Endodermal cell (in vitro differentiated cells): ENCODE measurements around the gene LGR4. TPM values are rescaled to one million over a fixed set of nuclear protein-coding genes. Genes with fewer than 3 reads are reported as not detected.
A peak's percentile ranks its signal among the peaks of the same experiment; 100 is the strongest.

Experiments
- DNase-seq: peaks from one replicate; pipeline ENCODE4 v3.0.0-alpha.2; 2017
- H3K27ac ChIP-seq: 2 replicates; pipeline ENCODE4 v1.5.1; 2013; ENCODE audit warnings: mild to moderate bottlenecking, low read depth, low read length, moderate library complexity
- H3K27me3 ChIP-seq: 2 replicates; pipeline ENCODE4 v1.6.1; 2013; ENCODE audit warnings: mild to moderate bottlenecking, low read length, moderate library complexity; ENCODE audit not compliant: insufficient read depth, control insufficient read depth, poor library complexity, severe bottlenecking
- H3K36me3 ChIP-seq: 2 replicates; pipeline ENCODE4 v1.7.0; 2013; ENCODE audit warnings: mild to moderate bottlenecking, low read length, moderate library complexity; ENCODE audit not compliant: control insufficient read depth, insufficient read depth
- H3K4me1 ChIP-seq: one replicate; pipeline ENCODE4 v1.7.0; 2013; ENCODE audit warnings: low read length; ENCODE audit not compliant: control insufficient read depth, insufficient read depth
- H3K4me3 ChIP-seq: 2 replicates; pipeline ENCODE4 v1.5.1; 2013; ENCODE audit warnings: mild to moderate bottlenecking, low read length, moderate library complexity
- H3K9ac ChIP-seq: 2 replicates; pipeline ENCODE4 v1.6.1; 2013; ENCODE audit warnings: mild to moderate bottlenecking, low read length, moderate library complexity; ENCODE audit not compliant: poor library complexity, severe bottlenecking; ENCODE audit errors: extremely low read depth
- H3K9me3 ChIP-seq: 2 replicates; pipeline ENCODE4 v1.6.1; 2013; ENCODE audit warnings: mild to moderate bottlenecking, low read length, moderate library complexity; ENCODE audit not compliant: control insufficient read depth
- H3K27ac Mint-ChIP-seq: 2 replicates; pipeline ENCODE4 v1.8.0; 2020; ENCODE audit warnings: mixed read lengths
- H3K27me3 Mint-ChIP-seq: 2 replicates; pipeline ENCODE4 v1.8.0; 2021; ENCODE audit warnings: mild to moderate bottlenecking, mixed read lengths; ENCODE audit not compliant: insufficient read depth
- H3K36me3 Mint-ChIP-seq: 2 replicates; pipeline ENCODE4 v1.8.0; 2020; ENCODE audit warnings: low read depth, mixed read lengths
- H3K4me1 Mint-ChIP-seq: 2 replicates; pipeline ENCODE4 v1.8.0; 2020; ENCODE audit warnings: mixed read lengths
- H3K4me3 Mint-ChIP-seq: 2 replicates; pipeline ENCODE4 v1.8.0; 2020; ENCODE audit warnings: mild to moderate bottlenecking, moderate library complexity, mixed read lengths
- H3K9me3 Mint-ChIP-seq: 2 replicates; pipeline ENCODE4 v1.8.0; 2020; ENCODE audit warnings: mild to moderate bottlenecking, mixed read lengths
- CTCF ChIP-seq: fragments of 200-600 bp; sonication (generic); conservative IDR thresholded peaks from 2 replicates; pipeline ENCODE4 v1.5.0; 2021; ENCODE audit warnings: antibody characterized with exemption, mild to moderate bottlenecking
- whole genome bisulfite sequencing, 2 experiments: methylation state at CpG; one replicate each; pipeline versions ENCODE4 v1.1.5 to v1.1.7; 2013; ENCODE audit warnings: missing lambda C conversion rate in 2 of 2, mixed read lengths in 1 of 2; ENCODE audit not compliant: insufficient coverage in 1 of 2, insufficient read length in 1 of 2; 5-methylcytosine and 5-hydroxymethylcytosine counted together
- total RNA-seq, 2 donors: library from RNA; stranded (reverse); fragmentation: NEBNext Ultra II Directional in 1 of 2; extraction: Animal tissue kit (Norgen Biotek cat#: 25700) in 1 of 2; gene quantifications; 2 replicates in 1 of 2; 3 replicates in 1 of 2; pipeline ENCODE4 v1.2.1, GENCODE V29; 2021

The LGR4 gene
- total RNA-seq, 2 donors from 2014 or later: 73.7 to 75.6 TPM

DNA sequence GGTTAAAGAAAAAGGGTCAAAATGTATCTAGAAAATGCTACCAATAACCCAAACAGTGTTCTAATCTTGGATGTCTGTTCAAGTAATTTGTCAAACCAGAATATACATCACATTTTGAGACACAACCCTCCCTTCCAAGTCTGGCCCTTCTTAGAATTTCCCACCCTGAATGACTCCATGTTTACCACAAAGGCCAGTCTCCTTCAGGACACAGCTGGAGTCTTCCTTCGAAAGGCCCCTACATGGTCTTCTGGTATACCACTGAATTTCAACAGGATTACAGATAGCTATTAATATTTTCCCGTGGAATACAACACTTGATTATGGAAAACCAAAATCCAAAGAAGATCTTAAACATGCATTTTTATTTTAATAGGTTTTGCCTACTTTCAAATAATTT is 119.8 kb downstream of the LGR4 start:
- H3K27ac ChIP-seq: no peak overlapping the region
- no peaks in the 10 kb centered on the region for H3K27me3 Mint-ChIP-seq
- no peak overlapping the region for H3K4me3 ChIP-seq
- H3K4me3 Mint-ChIP-seq: no peak overlapping the region
- H3K36me3 Mint-ChIP-seq: peaks cover 18% of the 10 kb centered on the region
- H3K9me3 Mint-ChIP-seq: no peaks in the 10 kb centered on the region
- no peaks in the 10 kb centered on the region for H3K9me3 ChIP-seq
- H3K4me1 Mint-ChIP-seq: peaks cover 33% of the 10 kb centered on the region
- DNase-seq: no peak
- H3K27me3 ChIP-seq: no peaks in the 10 kb centered on the region
- peaks cover 15% of the 10 kb centered on the region for H3K4me1 ChIP-seq
- H3K27ac Mint-ChIP-seq: no peak overlapping the region
- no peak for TF ChIP-seq CTCF
- WGBS, 2 experiments: 88 to 91% methylated on average over 1 to 2 of the region's 2 CpGs
- H3K36me3 ChIP-seq: peaks cover 10% of the 10 kb centered on the region
- no peak overlapping the region for H3K9ac ChIP-seq

GRCh38 chr11:27350511-27350910 is 122.1 kb downstream of the LGR4 start:
- peaks cover 45% of the 10 kb centered on the region for H3K4me1 Mint-ChIP-seq
- no peak overlapping the region for H3K27ac ChIP-seq
- H3K27me3 ChIP-seq: no peaks in the 10 kb centered on the region
- H3K4me3 Mint-ChIP-seq: no peak overlapping the region
- H3K36me3 ChIP-seq: peaks cover 15% of the 10 kb centered on the region
- H3K4me1 ChIP-seq: peaks cover 20% of the 10 kb centered on the region
- H3K4me3 ChIP-seq: no peak overlapping the region
- H3K9me3 Mint-ChIP-seq: peaks cover 1% of the 10 kb centered on the region
- DNase-seq: no peak
- H3K9me3 ChIP-seq: no peaks in the 10 kb centered on the region
- H3K27ac Mint-ChIP-seq: no peak overlapping the region
- no peaks in the 10 kb centered on the region for H3K27me3 Mint-ChIP-seq
- peaks cover 15% of the 10 kb centered on the region for H3K36me3 Mint-ChIP-seq
- no peak overlapping the region for H3K9ac ChIP-seq
- TF ChIP-seq CTCF: no peak

DNA sequence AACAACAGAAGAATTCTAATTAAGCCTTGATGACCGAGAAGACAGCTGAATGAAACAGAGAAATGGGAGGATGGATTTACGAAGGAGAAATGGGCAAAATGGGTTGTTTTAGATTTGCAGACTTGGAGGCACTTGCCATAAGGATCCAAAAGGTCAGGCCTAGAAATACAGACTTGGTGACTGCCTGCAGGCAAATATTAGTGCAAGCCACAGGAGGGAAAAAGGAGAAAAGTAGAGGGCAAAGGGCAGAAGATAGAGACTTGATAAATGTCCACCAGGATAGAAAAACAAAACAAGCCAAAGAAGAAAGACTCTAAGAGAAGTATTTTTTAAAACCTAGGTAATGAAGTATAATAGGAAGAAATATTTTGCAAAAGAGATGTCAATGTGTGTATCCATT is 122.7 kb downstream of the LGR4 start:
- H3K9me3 ChIP-seq: no peaks in the 10 kb centered on the region
- H3K4me1 ChIP-seq: peaks cover 20% of the 10 kb centered on the region
- 56 to 73% methylated on average over 2 of the region's 2 CpGs for WGBS, 2 experiments
- Mint-ChIP-seq H3K36me3 (peaks cover 16% of the 10 kb centered on the region), H3K4me1 (peaks cover 45% of the 10 kb centered on the region), H3K27me3 (no peaks in the 10 kb centered on the region), H3K27ac (peak overlapping the region; percentile 8), H3K4me3 (peak overlapping the region; percentile 3), H3K9me3 (peaks cover 3% of the 10 kb centered on the region)
- TF ChIP-seq CTCF: no peak
- no peak for DNase-seq
- peaks cover 15% of the 10 kb centered on the region for H3K36me3 ChIP-seq
- H3K27ac ChIP-seq: no peak overlapping the region
- H3K27me3 ChIP-seq: no peaks in the 10 kb centered on the region
- no peak overlapping the region for H3K9ac ChIP-seq
- H3K4me3 ChIP-seq: peak overlapping the region; percentile 21
